Heart right ventricle (tissue), 16 donors: ENCODE results near the gene RPS6KA2. TPM values are rescaled to one million over a fixed set of nuclear protein-coding genes. Genes with fewer than 3 reads are reported as not detected.

ENCODE experiments used
- ATAC-seq, 8 donors: fragments of 200-7000 bp; cut with Tn5 transposase; one replicate each; pipeline ENCODE4 v1.9.1; 2020; ENCODE audit warnings: mild to moderate bottlenecking in 8 of 8, moderate library complexity in 8 of 8, moderate number of reproducible peaks in 1 of 8
- DNase-seq, 2 donors: peaks; one replicate each; pipeline ENCODE4 v3.0.0-alpha.2; 2020
- H3K27ac ChIP-seq, 10 donors: fragments of 200-600 bp; sonication (generic) in 2 of 10; one replicate each; pipeline versions ENCODE4 v1.5.0 to v1.8.0; 2020 to 2022; ENCODE audit warnings: mild to moderate bottlenecking in 3 of 10
- H3K27me3 ChIP-seq, 7 donors: fragments of 200-600 bp; one replicate each; pipeline ENCODE4 v1.8.0; 2021 to 2022; ENCODE audit warnings: mild to moderate bottlenecking in 2 of 7
- H3K36me3 ChIP-seq, 9 donors: fragments of 200-600 bp; sonication (generic) in 1 of 9; one replicate each; pipeline versions ENCODE4 v1.5.0 to v1.8.0; 2020 to 2022; ENCODE audit warnings: mild to moderate bottlenecking in 2 of 9
- H3K4me1 ChIP-seq, 9 donors: fragments of 200-600 bp; sonication (generic) in 1 of 9; one replicate each; pipeline versions ENCODE4 v1.5.0 to v1.8.0; 2020 to 2022; ENCODE audit warnings: mild to moderate bottlenecking in 4 of 9
- H3K4me3 ChIP-seq, 10 donors: fragments of 200-600 bp; sonication (generic) in 2 of 10; one replicate each; pipeline versions ENCODE4 v1.5.0 to v1.8.0; 2020 to 2022; ENCODE audit warnings: mild to moderate bottlenecking in 7 of 10, moderate library complexity in 2 of 10
- H3K9me3 ChIP-seq, 11 donors: fragments of 200-600 bp in 10 of 11; sonication (generic) in 2 of 11; one replicate each; pipeline versions ENCODE4 v1.5.0 to v1.8.0; 2013 to 2022; ENCODE audit warnings: mild to moderate bottlenecking in 2 of 11, control low read depth in 1 of 11, moderate library complexity in 1 of 11
- CTCF ChIP-seq, 9 donors: fragments of 200-600 bp; sonication (generic) in 2 of 9; IDR thresholded peaks; one replicate each; pipeline versions ENCODE4 v1.5.0 to v1.8.0; 2021 to 2022; ENCODE audit warnings: antibody characterized with exemption in 9 of 9, mild to moderate bottlenecking in 5 of 9, moderate library complexity in 1 of 9
- WGBS, 2 donors: extraction: QIAGEN DNeasy Blood & Tissue Kit; methylation state at CpG; one replicate each; pipeline ENCODE4 v1.1.7; 2013; ENCODE audit warnings: inconsistent platforms in 1 of 2; 5-methylcytosine and 5-hydroxymethylcytosine counted together
- intact Hi-C, 10 donors: fragments of 100-400 bp; cut with DNase I; formaldehyde crosslinking; loops; one replicate each; pipeline versions ENCODE4 v1.11.1 to v1.14.2; 2022
- polyA plus RNA-seq, 2 donors: library from polyadenylated mRNA; stranded (reverse); fragments of 200-250 nt; gene quantifications; one replicate each; pipeline ENCODE4 v1.2.3, GENCODE V29; 2013
- total RNA-seq, 10 donors: library from RNA; stranded (reverse); fragmentation: NEBNext Ultra II Directional in 3 of 10; extraction: Animal tissue kit (Norgen Biotek cat#: 25700) in 3 of 10; gene quantifications; one replicate each; pipeline versions ENCODE4 v1.2.1 to v1.2.4, GENCODE V29; 2021 to 2023
- donor health status: Arrhythmogenic right ventricular cardiomyopathy.
- donor health status: ischemic (EF 13 %, LVEDD 7.1; RV severe dilation, severe dysfunction).
- donor health status: healthy with polysubstance abuse.
- donor health status: DM: no; HTN: yes; CAD: no.
- donor health status: DM: no; HTN: no; CAD: no.
- donor health status: ischemic (EF 25% LVEDD 6.9; RV normal size, moderate dysfunction).
- donor health status: ischemic (EF 25% LVEDD 5.7; RV mildly dilated, moderate dysfunction).
- donor health status: healthy.
- donor health status: DM: yes; HTN: yes; CAD: no.
- donor health status: Ischemic cardiomyopathy.
- donor health status: ischemic (EF 35%, LVEDD 5.7; RV mildly dilated, moderate dysfunction).
- donor health status: nonischemic (EF 11% LVEDD 7.7; RV severe dilation, severe dysfunction).
- donor health status: DM: yes; HTN: yes; CAD: no.
- donor health status: PGD.
- donor health status: ischemic (EF 29% LVEDD 5.4; RV normal size, mild dysfunction).
- donor health status: nonischemic (EF 23%, LVEDD 6.1; RV moderate dilation, normal function).

The RPS6KA2 gene
- total and polyA plus RNA-seq, 12 donors = 20.3 to 91.4 (median 73.7) TPM

DNA sequence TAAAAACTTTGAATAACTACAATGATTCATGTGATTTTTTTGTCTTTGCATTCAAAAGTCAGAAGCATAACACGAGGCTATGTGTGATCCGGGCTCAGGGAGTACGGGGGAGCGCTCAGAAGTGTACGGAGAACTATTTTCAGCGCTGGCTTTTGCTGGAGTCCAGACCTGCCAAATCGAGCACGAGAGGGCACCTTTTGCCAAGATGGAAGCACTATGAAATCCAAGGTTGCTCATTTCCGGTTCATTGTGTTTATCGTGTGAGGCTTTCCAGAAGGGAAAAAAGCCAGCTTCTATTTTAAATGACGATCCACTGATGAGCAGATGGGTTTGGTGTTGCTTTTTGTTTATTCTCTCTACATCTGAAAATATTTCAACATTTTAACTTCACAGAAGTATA, 51.8 kb downstream of the RPS6KA2 start:
- peaks cover 0 to 11% (median 0%) of the 10 kb centered on the region in 11 donors for H3K9me3 ChIP-seq
- peak in 2 of 9 donors; percentile 22 to 23 for TF ChIP-seq CTCF (IDR thresholded peaks at IDR 0.05)
- intact Hi-C loops = loop anchor here in 4 of 10 donors (1.0 to 10.0 kb wide), 3 partner anchors 18 to 120 kb away; no protein-coding TSS in a partner anchor
- H3K36me3 ChIP-seq = peaks cover 0 to 5% (median 0%) of the 10 kb centered on the region in 9 donors
- DNase-seq (peak; percentile 35 to 75), ATAC-seq (peak; percentile 49 to 97 (median 92))
- 29 to 40% methylated on average over 11 of the region's 11 CpGs for WGBS, 2 donors
- no peaks in the 10 kb centered on the region for H3K27me3 ChIP-seq
- H3K27ac ChIP-seq = peak overlapping the region in 9 of 10 donors; percentile 5 to 75 (median 61)
- peaks cover 0 to 44% (median 30%) of the 10 kb centered on the region in 9 donors for H3K4me1 ChIP-seq
- H3K4me3 ChIP-seq = peak overlapping the region in 3 of 10 donors; percentile 4 to 23 (median 15)

- H3K27me3 ChIP-seq = no peaks in the 10 kb centered on the region
- ATAC-seq (no peak), DNase-seq (no peak)
- peaks cover 0 to 5% (median 0%) of the 10 kb centered on the region in 9 donors for H3K36me3 ChIP-seq
- TF ChIP-seq CTCF (IDR thresholded peaks at IDR 0.05) = no peak
- intact Hi-C loops = loop anchor here in 1 of 10 donors (10.0 kb wide), 1 partner anchor 121 kb away; no protein-coding TSS in a partner anchor
- H3K4me1 ChIP-seq = peaks cover 0 to 40% (median 24%) of the 10 kb centered on the region in 9 donors
- H3K9me3 ChIP-seq = peaks cover 0 to 11% (median 0%) of the 10 kb centered on the region in 11 donors
- no peak overlapping the region for H3K4me3 ChIP-seq
- no peak overlapping the region for H3K27ac ChIP-seq
- WGBS, 2 donors = 90 to 92% methylated on average over 18 of the region's 18 CpGs
These were observed 53.4 kb downstream of the RPS6KA2 start for GRCh38 chr6:166573511-166574216.

- 73 to 77% methylated on average over 18 of the region's 18 CpGs for WGBS, 2 donors
- peak overlapping the region in 1 of 10 donors; percentile 33 for H3K27ac ChIP-seq
These were observed 54.4 kb downstream of the RPS6KA2 start for GRCh38 chr6:166572370-166573261.

More at GRCh38 chr6:166572370-166573261, 54.4 kb downstream of the RPS6KA2 start:
- Histone ChIP-seq H3K4me3 (no peak overlapping the region), H3K36me3 (peaks cover 0 to 5% (median 0%) of the 10 kb centered on the region in 9 donors), H3K9me3 (peaks cover 0 to 11% (median 0%) of the 10 kb centered on the region in 11 donors), H3K4me1 (peaks cover 0 to 45% (median 26%) of the 10 kb centered on the region in 9 donors), H3K27me3 (no peaks in the 10 kb centered on the region)
- no peak for DNase-seq
- ATAC-seq = peak; percentile 10 to 70 (median 40)
- intact Hi-C loops = loop anchor here in 1 of 10 donors (10.0 kb wide), 1 partner anchor 122 kb away; no protein-coding TSS in a partner anchor
- TF ChIP-seq CTCF (IDR thresholded peaks at IDR 0.05) = no peak
